ENCODE measurements around the gene UBE2O. TPM values are rescaled to one million over a fixed set of nuclear protein-coding genes. Genes with fewer than 3 reads are reported as not detected.
A peak's percentile ranks its signal among the peaks of the same experiment; 100 is the strongest.

The UBE2O gene
- total and polyA plus RNA-seq, 4 experiments from 2014 or later: 4.5 to 43.7 (median 28.5) TPM

- Mint-ChIP-seq H3K4me1 (peaks cover 30 to 83% (median 52%) of the 10 kb centered on the region in 4 donors), H3K36me3 (peaks cover 2 to 7% of the 10 kb centered on the region in 2 donors), H3K9me3 (no peaks in the 10 kb centered on the region), H3K4me3 (peak overlapping the region in 2 of 8 donors; percentile 31 to 48), H3K27me3 (no peaks in the 10 kb centered on the region), H3K27ac (peak overlapping the region in 3 of 7 donors; percentile 11 to 73 (median 18))
- Histone ChIP-seq H3K4me3 (ENCODE audit: low read length in 2 of 2) (no peak overlapping the region), H3K9me3 (ENCODE audit: control insufficient read depth in 1 of 2, low read length in 2 of 2) (no peaks in the 10 kb centered on the region), H3K27me3 (ENCODE audit: insufficient read depth, low read length) (no peaks in the 10 kb centered on the region), H3K27ac (ENCODE audit: low read depth, low read length) (no peak overlapping the region), H3K4me1 (ENCODE audit: insufficient read depth, low read length) (peaks cover 24% of the 10 kb centered on the region), H3K36me3 (ENCODE audit: insufficient read depth, low read length) (no peaks in the 10 kb centered on the region)
- POLR2A ChIA-PET (ENCODE audit: partially characterized antibody): interaction anchor here (0.9 kb wide), 1 partner anchor 34 kb away, joined by 3 read pairs; no protein-coding TSS in a partner anchor
- no peak for DNase-seq
- intact Hi-C loops (cut with micrococcal nuclease): no loop called here
- CTCF ChIA-PET (ENCODE audit: partially characterized antibody): interaction anchor here (1.4 to 1.5 kb wide), 2 partner anchors 13 to 149 kb away, joined by 3 to 4 read pairs; no protein-coding TSS in a partner anchor
These were observed 4.9 kb downstream of the UBE2O start for GRCh38 chr17:76447931-76448652.

- peak overlapping the region in 2 of 8 donors; percentile 15 to 57 for H3K4me3 Mint-ChIP-seq
- ChIA-PET CTCF (ENCODE audit: partially characterized antibody) (no interaction called here), POLR2A (ENCODE audit: partially characterized antibody) (no interaction called here)
- no peak overlapping the region for H3K27ac ChIP-seq (ENCODE audit: low read depth, low read length)
- H3K9me3 Mint-ChIP-seq: no peaks in the 10 kb centered on the region
- H3K9me3 ChIP-seq (ENCODE audit: control insufficient read depth in 1 of 2, low read length in 2 of 2): no peaks in the 10 kb centered on the region
- H3K27me3 ChIP-seq (ENCODE audit: insufficient read depth, low read length): no peaks in the 10 kb centered on the region
- H3K4me1 Mint-ChIP-seq: peaks cover 32 to 86% (median 55%) of the 10 kb centered on the region in 4 donors
- no peak overlapping the region for H3K27ac Mint-ChIP-seq
- H3K27me3 Mint-ChIP-seq: no peaks in the 10 kb centered on the region
- no peaks in the 10 kb centered on the region for H3K36me3 ChIP-seq (ENCODE audit: insufficient read depth, low read length)
- H3K4me1 ChIP-seq (ENCODE audit: insufficient read depth, low read length): peaks cover 23% of the 10 kb centered on the region
- H3K36me3 Mint-ChIP-seq: peaks cover 2 to 7% of the 10 kb centered on the region in 2 donors
- DNase-seq: no peak
- H3K4me3 ChIP-seq (ENCODE audit: low read length in 2 of 2): no peak overlapping the region
- intact Hi-C loops (cut with micrococcal nuclease): no loop called here
These were observed 6.3 kb downstream of the UBE2O start for GRCh38 chr17:76446449-76447231.

- intact Hi-C loops (cut with micrococcal nuclease): no loop called here
- no peak overlapping the region for H3K27ac ChIP-seq (ENCODE audit: low read depth, low read length)
- Mint-ChIP-seq H3K4me1 (peaks cover 29 to 84% (median 56%) of the 10 kb centered on the region in 4 donors), H3K27ac (peak overlapping the region in 2 of 7 donors; percentile 3 to 49), H3K9me3 (no peaks in the 10 kb centered on the region), H3K36me3 (peaks cover 2 to 7% of the 10 kb centered on the region in 2 donors), H3K4me3 (peak overlapping the region in 2 of 8 donors; percentile 15 to 57), H3K27me3 (no peaks in the 10 kb centered on the region)
- H3K9me3 ChIP-seq (ENCODE audit: control insufficient read depth in 1 of 2, low read length in 2 of 2): no peaks in the 10 kb centered on the region
- ChIA-PET POLR2A (ENCODE audit: partially characterized antibody) (interaction anchor here (0.6 to 0.7 kb wide), 2 partner anchors 52 to 179 kb away, joined by 3 read pairs; no protein-coding TSS in a partner anchor), CTCF (ENCODE audit: partially characterized antibody) (interaction anchor here (0.6 kb wide), 1 partner anchor 48 kb away, joined by 3 read pairs; no protein-coding TSS in a partner anchor)
- no peaks in the 10 kb centered on the region for H3K27me3 ChIP-seq (ENCODE audit: insufficient read depth, low read length)
- no peak for DNase-seq
- H3K4me1 ChIP-seq (ENCODE audit: insufficient read depth, low read length): peaks cover 17% of the 10 kb centered on the region
- H3K4me3 ChIP-seq (ENCODE audit: low read length in 2 of 2): no peak overlapping the region
- no peaks in the 10 kb centered on the region for H3K36me3 ChIP-seq (ENCODE audit: insufficient read depth, low read length)
These were observed 7.1 kb downstream of the UBE2O start for GRCh38 chr17:76445697-76446448.

- DNase-seq: no peak
- Mint-ChIP-seq H3K9me3 (no peaks in the 10 kb centered on the region), H3K27ac (no peak overlapping the region), H3K4me3 (no peak overlapping the region), H3K36me3 (peaks cover 5 to 7% of the 10 kb centered on the region in 2 donors), H3K4me1 (peaks cover 28 to 79% (median 54%) of the 10 kb centered on the region in 4 donors), H3K27me3 (no peaks in the 10 kb centered on the region)
- H3K36me3 ChIP-seq (ENCODE audit: insufficient read depth, low read length): no peaks in the 10 kb centered on the region
- ChIA-PET POLR2A (ENCODE audit: partially characterized antibody) (interaction anchor here (0.7 to 1.5 kb wide), 2 partner anchors 8 to 53 kb away, joined by 3 to 6 read pairs; no protein-coding TSS in a partner anchor), CTCF (ENCODE audit: partially characterized antibody) (interaction anchor here (1.2 kb wide), 1 partner anchor 141 kb away, joined by 4 read pairs; no protein-coding TSS in a partner anchor)
- no peak overlapping the region for H3K4me3 ChIP-seq (ENCODE audit: low read length in 2 of 2)
- no peaks in the 10 kb centered on the region for H3K27me3 ChIP-seq (ENCODE audit: insufficient read depth, low read length)
- no peak overlapping the region for H3K27ac ChIP-seq (ENCODE audit: low read depth, low read length)
- no peaks in the 10 kb centered on the region for H3K9me3 ChIP-seq (ENCODE audit: control insufficient read depth in 1 of 2, low read length in 2 of 2)
- intact Hi-C loops (cut with micrococcal nuclease): no loop called here
- peaks cover 16% of the 10 kb centered on the region for H3K4me1 ChIP-seq (ENCODE audit: insufficient read depth, low read length)
These were observed 8.2 kb downstream of the UBE2O start for GRCh38 chr17:76444518-76445311.

- no peak overlapping the region for H3K27ac ChIP-seq (ENCODE audit: low read depth, low read length)
- ChIA-PET POLR2A (ENCODE audit: partially characterized antibody) (interaction anchor here (1.5 kb wide), 1 partner anchor 10 kb away, joined by 6 read pairs; no protein-coding TSS in a partner anchor), CTCF (ENCODE audit: partially characterized antibody) (interaction anchor here (0.7 kb wide), 1 partner anchor 11 kb away, joined by 3 read pairs; no protein-coding TSS in a partner anchor)
- no peak for DNase-seq
- no peaks in the 10 kb centered on the region for H3K27me3 Mint-ChIP-seq
- H3K9me3 ChIP-seq (ENCODE audit: control insufficient read depth in 1 of 2, low read length in 2 of 2): no peaks in the 10 kb centered on the region
- peaks cover 16% of the 10 kb centered on the region for H3K4me1 ChIP-seq (ENCODE audit: insufficient read depth, low read length)
- no peak overlapping the region for H3K4me3 ChIP-seq (ENCODE audit: low read length in 2 of 2)
- no peaks in the 10 kb centered on the region for H3K27me3 ChIP-seq (ENCODE audit: insufficient read depth, low read length)
- H3K4me3 Mint-ChIP-seq: peak overlapping the region in 2 of 8 donors; percentile 12 to 54
- H3K9me3 Mint-ChIP-seq: no peaks in the 10 kb centered on the region
- intact Hi-C loops (cut with micrococcal nuclease): no loop called here
- H3K36me3 ChIP-seq (ENCODE audit: insufficient read depth, low read length): no peaks in the 10 kb centered on the region
- peaks cover 7 to 9% of the 10 kb centered on the region in 2 donors for H3K36me3 Mint-ChIP-seq
- H3K27ac Mint-ChIP-seq: peak overlapping the region in 1 of 7 donors; percentile 64
- peaks cover 31 to 81% (median 55%) of the 10 kb centered on the region in 4 donors for H3K4me1 Mint-ChIP-seq
These were observed 10.3 kb downstream of the UBE2O start for GRCh38 chr17:76442341-76443338.

Data from CD4-positive, alpha-beta memory T cell (primary cell).